Nephron progenitor cell (in vitro differentiated cells): ENCODE results near the gene MKLN1.

Experiments
- DNase-seq: peaks from one replicate; pipeline ENCODE4 v3.0.0; 2021
- H3K27ac Mint-ChIP-seq: 2 replicates; pipeline ENCODE4 v1.8.0; 2021; ENCODE audit warnings: mild to moderate bottlenecking, moderate library complexity, mixed read lengths
- H3K27me3 Mint-ChIP-seq: 2 replicates; pipeline ENCODE4 v1.8.0; 2021; ENCODE audit warnings: mild to moderate bottlenecking, low read depth, mixed read lengths; ENCODE audit not compliant: poor library complexity
- H3K36me3 Mint-ChIP-seq: 2 replicates; pipeline ENCODE4 v1.8.0; 2021; ENCODE audit warnings: low read depth, mixed read lengths
- H3K4me1 Mint-ChIP-seq: 2 replicates; pipeline ENCODE4 v1.8.0; 2021; ENCODE audit warnings: mixed read lengths
- H3K4me3 Mint-ChIP-seq: 2 replicates; pipeline ENCODE4 v1.8.0; 2021; ENCODE audit warnings: mild to moderate bottlenecking, moderate library complexity, mixed read lengths
- H3K9me3 Mint-ChIP-seq: 2 replicates; pipeline ENCODE4 v1.8.0; 2021; ENCODE audit warnings: mild to moderate bottlenecking, moderate library complexity, mixed read lengths
- CTCF ChIP-seq: fragments of 200-600 bp; sonication (generic); IDR thresholded peaks from 2 replicates; pipeline ENCODE4 v1.5.0; 2021; ENCODE audit warnings: antibody characterized with exemption

Gene MKLN1

GRCh38 chr7:131497454-131497853, 169.8 kb downstream of the MKLN1 start:
- H3K9me3 Mint-ChIP-seq: no peaks in the 10 kb centered on the region
- peaks cover 14% of the 10 kb centered on the region for H3K4me1 Mint-ChIP-seq
- H3K27me3 Mint-ChIP-seq: no peaks in the 10 kb centered on the region
- no peak overlapping the region for H3K4me3 Mint-ChIP-seq
- no peak for TF ChIP-seq CTCF
- H3K36me3 Mint-ChIP-seq: peaks cover 38% of the 10 kb centered on the region
- peak overlapping the region; percentile 25 for H3K27ac Mint-ChIP-seq
- no peak for DNase-seq

- peaks cover 23% of the 10 kb centered on the region for H3K4me1 Mint-ChIP-seq
- no peak for TF ChIP-seq CTCF
- H3K27me3 Mint-ChIP-seq: no peaks in the 10 kb centered on the region
- no peak for DNase-seq
- H3K9me3 Mint-ChIP-seq: no peaks in the 10 kb centered on the region
- H3K27ac Mint-ChIP-seq: no peak overlapping the region
- no peak overlapping the region for H3K4me3 Mint-ChIP-seq
- H3K36me3 Mint-ChIP-seq: peaks cover 37% of the 10 kb centered on the region
Observed at GRCh38 chr7:131498237-131498885, 170.7 kb downstream of the MKLN1 start.

GRCh38 chr7:131499801-131500200, 172.1 kb downstream of the MKLN1 start:
- Mint-ChIP-seq H3K4me3 (no peak overlapping the region), H3K27ac (no peak overlapping the region), H3K27me3 (no peaks in the 10 kb centered on the region), H3K4me1 (peaks cover 24% of the 10 kb centered on the region), H3K36me3 (peaks cover 37% of the 10 kb centered on the region), H3K9me3 (no peaks in the 10 kb centered on the region)
- no peak for DNase-seq
- TF ChIP-seq CTCF: no peak

GRCh38 chr7:131500357-131500756, 172.7 kb downstream of the MKLN1 start:
- peaks cover 24% of the 10 kb centered on the region for H3K4me1 Mint-ChIP-seq
- H3K4me3 Mint-ChIP-seq: no peak overlapping the region
- H3K27ac Mint-ChIP-seq: no peak overlapping the region

GRCh38 chr7:131501422-131501821, 173.7 kb downstream of the MKLN1 start:
- H3K4me1 Mint-ChIP-seq: peaks cover 24% of the 10 kb centered on the region
- peaks cover 34% of the 10 kb centered on the region for H3K36me3 Mint-ChIP-seq
- H3K4me3 Mint-ChIP-seq: no peak overlapping the region
- no peaks in the 10 kb centered on the region for H3K9me3 Mint-ChIP-seq
- H3K27ac Mint-ChIP-seq: peak overlapping the region; percentile 97
- DNase-seq: no peak
- H3K27me3 Mint-ChIP-seq: no peaks in the 10 kb centered on the region
- TF ChIP-seq CTCF: no peak

More at GRCh38 chr7:131500357-131500756, 172.7 kb downstream of the MKLN1 start:
- H3K9me3 Mint-ChIP-seq: no peaks in the 10 kb centered on the region
- H3K36me3 Mint-ChIP-seq: peaks cover 37% of the 10 kb centered on the region
- DNase-seq: no peak
- H3K27me3 Mint-ChIP-seq: no peaks in the 10 kb centered on the region
- no peak for TF ChIP-seq CTCF

GRCh38 chr7:131501930-131502685, 174.4 kb downstream of the MKLN1 start:
- Mint-ChIP-seq H3K27me3 (peaks cover 3% of the 10 kb centered on the region), H3K27ac (peak overlapping the region; percentile 97), H3K36me3 (peaks cover 27% of the 10 kb centered on the region), H3K9me3 (no peaks in the 10 kb centered on the region), H3K4me3 (no peak overlapping the region), H3K4me1 (peaks cover 24% of the 10 kb centered on the region)
- no peak for TF ChIP-seq CTCF
- DNase-seq: no peak
